HG03565 (cell line): ENCODE measurements around the gene ZBTB5.
"Not testable (repeated sequence)": the region's sequence is repeated elsewhere in the genome, so short reads cannot be mapped to it uniquely, and the experiment has no call there.

Experiments
- ATAC-seq: cut with Tn5 transposase; IDR thresholded peaks from one replicate; pipeline ENCODE4 v1.9.1; 2021; ENCODE audit warnings: mild to moderate bottlenecking, moderate library complexity; ENCODE audit not compliant: unreplicated experiment

The ZBTB5 gene

GRCh38 chr9:37408933-37409710 is 56.1 kb downstream of the ZBTB5 start:
- ATAC-seq: peak; percentile 78

GRCh38 chr9:37407468-37407867 is 57.8 kb downstream of the ZBTB5 start:
- ATAC-seq: no peak

- no peak for ATAC-seq
Measured at GRCh38 chr9:37406603-37407401, 58.4 kb downstream of the ZBTB5 start.

GRCh38 chr9:37405764-37406380 is 59.4 kb downstream of the ZBTB5 start:
- ATAC-seq: no peak

- ATAC-seq: no peak
Measured at GRCh38 chr9:37405350-37405749, 59.9 kb downstream of the ZBTB5 start.

GRCh38 chr9:37404590-37404989 is 60.7 kb downstream of the ZBTB5 start:
- ATAC-seq: no peak

GRCh38 chr9:37399336-37399735 is 65.9 kb downstream of the ZBTB5 start:
- ATAC-seq: no peak

- no peak for ATAC-seq
Measured at GRCh38 chr9:37398464-37399025, 66.7 kb downstream of the ZBTB5 start.

GRCh38 chr9:37397948-37398347 is 67.3 kb downstream of the ZBTB5 start:
- ATAC-seq: not testable (repeated sequence)

GRCh38 chr9:37395663-37396062 is 69.6 kb downstream of the ZBTB5 start:
- no peak for ATAC-seq

GRCh38 chr9:37395229-37395628 is 70.0 kb downstream of the ZBTB5 start:
- no peak for ATAC-seq

GRCh38 chr9:37392272-37392671 is 73.0 kb downstream of the ZBTB5 start:
- no peak for ATAC-seq

- ATAC-seq: peak; percentile 89
Measured at GRCh38 chr9:37390759-37391158, 74.5 kb downstream of the ZBTB5 start.
